Effector CD8-positive, alpha-beta T cell (primary cell): ENCODE measurements around the gene CD34.
"Not testable (repeated sequence)": the region's sequence is repeated elsewhere in the genome, so short reads cannot be mapped to it uniquely, and the experiment has no call there.

Source experiments
- DNase-seq: peaks from one replicate; lab custom pipeline; 2025; lab: John Stamatoyannopoulos, UW

The CD34 gene

GRCh38 chr1:207898836-207899235 lies 12.1 kb downstream of the CD34 start:
- no peak for DNase-seq

GRCh38 chr1:207898260-207898659 lies 12.7 kb downstream of the CD34 start:
- DNase-seq, result no peak

DNA sequence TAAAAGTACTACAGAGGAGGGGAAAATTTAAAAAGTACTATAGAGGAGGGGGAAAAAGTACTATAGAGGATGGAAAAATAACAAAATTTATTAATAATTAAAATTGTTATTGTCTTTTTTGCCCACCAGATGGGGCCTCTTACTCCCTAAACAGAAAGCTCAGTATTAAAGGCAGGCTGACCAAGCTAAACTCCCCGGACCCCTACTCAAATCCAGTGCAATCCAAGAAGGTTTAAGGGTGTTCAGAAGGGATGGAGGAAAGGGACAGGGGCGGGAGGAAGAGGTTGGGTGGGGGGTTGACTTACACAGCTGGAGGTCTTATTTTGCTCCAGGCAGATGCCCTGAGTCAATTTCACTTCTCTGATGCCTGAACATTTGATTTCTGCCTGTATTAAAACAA lies 13.7 kb downstream of the CD34 start:
- no peak for DNase-seq

- no peak for DNase-seq
Observed at GRCh38 chr1:207896547-207896946, 14.4 kb downstream of the CD34 start.

DNA sequence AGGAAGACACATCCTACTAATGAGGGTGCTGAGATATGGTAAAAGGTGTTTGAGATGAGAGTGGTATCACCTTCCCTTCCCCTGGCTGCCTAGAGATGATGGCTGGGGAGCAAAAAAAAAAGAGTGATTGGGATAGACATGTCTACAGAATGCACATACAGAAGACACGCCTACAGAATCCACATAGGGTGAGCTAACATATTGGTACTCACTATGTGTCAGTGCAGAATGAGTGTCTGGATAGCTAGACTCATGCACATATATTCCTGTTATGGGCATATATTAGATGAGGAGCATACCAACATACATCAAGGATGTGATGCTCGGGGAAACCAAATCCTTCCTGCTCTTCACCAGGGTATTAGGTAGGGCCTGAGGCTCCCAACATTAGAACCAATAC lies 16.2 kb downstream of the CD34 start:
- no peak for DNase-seq

- DNase-seq, result no peak
Observed at GRCh38 chr1:207893737-207894582, 17.0 kb downstream of the CD34 start.

DNA sequence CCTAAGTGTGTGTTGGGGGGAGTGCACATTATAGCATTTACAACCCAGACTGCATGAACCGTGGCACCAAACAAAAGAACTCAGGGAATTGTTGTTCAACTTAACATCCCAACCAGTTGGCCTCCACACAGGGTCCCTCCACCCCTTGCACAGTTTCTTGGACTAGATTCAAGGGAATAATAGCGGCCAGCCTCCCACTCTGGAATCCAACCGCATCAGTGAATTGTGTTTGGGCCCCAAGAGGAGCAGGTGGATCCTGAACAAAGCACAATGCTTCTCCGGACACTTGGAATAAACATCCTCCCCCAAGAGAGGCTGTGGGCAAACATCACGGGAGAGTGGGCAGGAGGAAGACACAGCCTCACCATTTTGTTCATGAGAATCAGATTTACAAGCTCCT lies 18.2 kb downstream of the CD34 start:
- no peak for DNase-seq

- no peak for DNase-seq
Observed at GRCh38 chr1:207891148-207891547, 19.8 kb downstream of the CD34 start.

DNA sequence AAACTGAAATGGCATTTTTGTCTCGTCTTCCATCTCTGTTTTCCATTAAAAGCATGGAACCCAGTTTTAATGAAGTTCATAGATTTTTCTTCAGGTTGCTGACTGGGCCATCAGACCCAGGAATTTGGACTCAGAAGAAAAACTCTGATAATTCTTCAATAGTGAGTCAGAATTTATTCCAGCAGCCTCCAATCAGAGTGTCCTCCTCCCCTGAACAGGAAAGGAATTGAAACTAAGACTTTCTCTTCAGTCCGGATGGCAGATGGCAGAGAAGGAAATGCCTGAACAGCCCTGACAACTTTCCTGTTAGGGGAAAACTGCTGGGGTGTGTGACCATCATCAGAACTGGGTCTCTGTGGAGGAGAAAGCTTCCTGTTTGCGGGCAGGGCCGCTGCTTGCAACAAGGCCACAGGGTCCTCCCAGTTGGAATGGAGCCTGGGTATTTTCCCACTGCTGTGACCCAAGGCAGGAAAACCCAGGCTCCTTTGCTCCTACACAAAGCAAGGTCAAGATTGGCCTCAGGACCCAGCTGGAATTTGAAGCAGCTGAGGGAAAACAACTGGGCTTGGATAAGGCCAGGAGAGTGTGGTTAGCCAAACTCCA lies 20.7 kb downstream of the CD34 start:
- DNase-seq, result no peak

DNA sequence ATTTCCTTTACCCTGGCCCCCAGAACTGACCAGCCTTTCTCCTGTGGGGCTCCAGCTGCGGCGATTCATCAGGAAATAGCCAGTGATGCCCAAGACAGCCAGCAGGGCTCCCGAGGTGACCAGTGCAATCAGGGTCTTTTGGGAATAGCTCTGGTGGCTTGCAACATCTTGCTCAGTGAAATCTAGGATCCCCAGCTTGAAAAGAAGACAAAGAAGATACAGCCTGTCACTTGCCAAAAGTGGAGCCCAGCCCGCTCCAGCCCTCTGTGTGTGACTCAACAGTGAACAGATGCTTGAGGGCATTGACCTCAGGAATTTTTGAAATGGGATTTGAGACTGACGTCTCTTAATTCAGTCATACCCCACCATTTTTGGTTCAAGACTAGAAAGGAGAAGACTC lies 22.3 kb downstream of the CD34 start:
- no peak for DNase-seq

GRCh38 chr1:207887542-207888201 lies 23.3 kb downstream of the CD34 start:
- no peak for DNase-seq

DNA sequence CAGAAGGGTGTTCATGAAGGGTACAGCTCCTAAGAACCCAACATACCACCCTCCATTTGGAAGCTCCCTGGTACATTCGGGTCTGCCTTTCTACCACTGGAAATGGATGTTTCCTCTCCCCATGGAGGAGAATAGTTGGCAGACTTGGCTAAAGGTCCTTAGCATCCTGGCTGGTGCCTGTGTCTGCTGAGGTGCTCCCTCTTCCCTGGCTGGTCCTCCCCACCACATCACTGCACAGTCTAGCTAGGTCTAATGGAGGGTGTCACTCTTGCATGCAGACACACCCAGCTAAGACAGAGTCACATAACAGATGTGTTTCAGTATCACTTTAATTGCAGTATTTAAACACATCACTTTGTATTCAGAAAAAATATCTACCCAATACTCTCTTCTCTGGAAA lies 24.7 kb downstream of the CD34 start:
- no peak for DNase-seq

DNA sequence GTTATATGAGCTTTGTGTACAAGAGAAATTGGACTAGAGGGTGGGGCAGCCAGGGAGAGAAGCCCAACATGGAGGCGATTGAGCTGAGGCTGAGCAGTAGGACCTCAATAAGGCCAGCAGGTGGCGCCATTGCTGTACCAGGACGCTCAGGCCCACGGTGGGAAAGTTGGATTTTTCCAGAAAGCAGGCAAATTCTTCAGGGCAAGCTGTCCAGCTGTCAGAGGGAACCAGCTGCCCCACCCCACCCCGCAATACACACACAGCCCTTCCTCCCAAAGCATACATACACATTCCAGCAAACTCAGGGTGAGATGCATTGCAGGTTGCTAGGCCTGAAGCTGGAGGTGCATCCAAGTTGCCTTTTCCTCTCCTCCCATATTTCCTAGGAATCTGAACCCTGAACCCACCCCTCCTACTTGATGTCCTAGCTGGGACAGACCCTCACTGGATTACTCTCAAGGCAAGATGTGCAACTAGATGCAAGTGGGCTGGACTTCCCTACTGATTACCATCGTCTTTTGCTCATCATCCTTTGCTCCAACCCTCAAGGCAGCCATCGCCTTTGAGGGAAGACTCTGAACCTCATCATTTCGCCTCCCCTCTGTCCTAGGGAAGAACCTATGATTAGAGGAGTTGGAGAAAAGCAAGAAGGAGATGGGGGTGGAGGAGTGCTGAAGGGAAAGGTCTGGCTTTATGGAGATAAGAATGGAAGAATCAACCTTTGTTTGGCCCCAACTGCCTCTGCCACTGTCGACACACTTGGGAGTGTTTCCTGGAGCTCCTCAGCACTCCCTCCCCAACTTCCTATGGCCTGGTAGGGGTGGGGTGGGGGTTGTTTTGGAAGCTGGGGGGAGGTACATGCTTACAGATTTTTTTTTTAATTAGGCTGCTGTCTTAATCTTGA lies 25.5 kb downstream of the CD34 start:
- peak; percentile 49 for DNase-seq

- no peak for DNase-seq
Observed at GRCh38 chr1:207884266-207885029, 26.5 kb downstream of the CD34 start.

GRCh38 chr1:207883660-207884250 lies 27.2 kb downstream of the CD34 start:
- DNase-seq, result no peak

- DNase-seq, result no peak
Observed at GRCh38 chr1:207883104-207883651, 27.7 kb downstream of the CD34 start.

DNA sequence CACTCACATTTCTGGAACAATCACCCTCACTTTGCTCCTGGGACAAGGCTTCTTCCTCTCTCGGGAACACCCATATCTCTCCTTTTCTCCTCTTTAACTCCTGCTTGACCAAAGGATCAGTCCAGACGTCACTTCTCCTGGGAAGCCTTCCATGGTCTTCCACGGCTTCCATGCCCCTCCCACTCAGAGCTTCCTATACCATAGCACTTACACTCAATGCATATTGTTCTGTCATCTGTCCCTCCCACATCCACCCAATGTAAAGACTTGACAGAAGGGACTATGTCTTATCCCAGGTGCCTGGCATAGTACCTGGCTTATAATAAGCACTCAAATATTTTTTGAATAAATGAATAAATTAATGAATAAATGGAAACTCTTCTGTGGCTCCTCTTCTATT lies 28.2 kb downstream of the CD34 start:
- DNase-seq, result no peak

DNA sequence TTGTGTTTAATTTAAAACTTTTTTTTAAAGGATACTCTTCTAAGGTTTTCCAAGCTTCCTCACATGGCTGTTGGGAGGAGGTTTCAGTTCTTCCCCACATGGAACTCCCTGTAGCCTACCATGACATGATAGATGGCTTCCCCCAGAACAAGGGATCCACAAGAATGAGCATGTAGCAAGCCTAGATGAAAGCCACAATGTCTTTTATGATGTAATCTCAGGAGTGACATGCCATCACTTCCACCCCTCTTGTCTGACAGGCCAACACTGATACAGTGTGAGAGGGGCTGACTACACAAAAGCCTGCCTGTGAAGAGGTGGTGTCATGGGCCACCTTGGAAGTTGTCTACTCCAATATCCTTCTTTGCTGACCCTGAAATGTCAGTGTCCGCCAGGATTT lies 32.0 kb downstream of the CD34 start:
- no peak for DNase-seq

DNA sequence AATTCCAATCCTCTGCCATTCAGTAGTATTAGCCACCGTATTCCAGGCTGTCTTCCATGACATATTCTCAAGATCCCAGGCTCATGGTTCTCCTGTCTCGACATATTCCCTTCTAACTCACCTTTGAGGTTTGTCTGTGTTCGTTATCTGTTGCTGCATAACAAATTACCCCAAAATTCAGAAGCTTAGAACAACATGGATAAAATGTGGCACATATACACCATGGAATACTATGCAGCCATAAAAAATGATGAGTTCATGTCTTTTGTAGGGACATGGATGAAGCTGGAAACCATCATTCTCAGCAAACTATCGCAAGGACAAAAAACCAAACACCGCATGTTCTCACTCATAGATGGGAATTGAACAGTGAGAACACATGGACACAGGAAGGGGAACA lies 33.0 kb downstream of the CD34 start:
- not testable (repeated sequence) for DNase-seq

DNA sequence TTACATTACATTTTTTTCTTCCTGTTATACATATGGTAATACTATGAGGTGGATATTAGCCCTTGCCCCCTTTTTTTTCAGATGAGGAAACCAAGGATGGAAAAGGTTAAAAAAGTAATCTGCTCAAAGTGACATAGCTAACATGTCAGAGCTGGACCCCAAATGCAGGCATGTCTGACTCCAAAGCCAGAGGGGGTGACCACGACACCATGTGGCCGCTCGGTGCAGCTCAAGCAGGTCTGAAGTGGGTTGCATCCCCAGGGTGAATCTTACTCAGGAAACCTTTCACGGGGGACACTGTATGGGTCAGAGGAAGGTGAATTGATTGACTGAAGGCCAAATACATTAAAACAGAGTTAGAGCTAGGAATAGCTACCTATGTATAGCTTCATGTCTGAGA lies 34.8 kb downstream of the CD34 start:
- no peak for DNase-seq

GRCh38 chr1:207875532-207875931 lies 35.4 kb downstream of the CD34 start:
- DNase-seq, result no peak
